WI38 (cell line): ENCODE measurements around the gene SMIM22.

Experiments used
- H3K4me3 ChIP-seq: 2 replicates; pipeline ENCODE4 v1.5.1; 2011; ENCODE audit warnings: low read depth, mild to moderate bottlenecking, control low read depth, low read length
- CTCF ChIP-seq: IDR thresholded peaks from 2 replicates; pipeline ENCODE4 v1.5.1; 2012; ENCODE audit warnings: low read depth, mild to moderate bottlenecking, control low read depth, low read length

Gene SMIM22

DNA sequence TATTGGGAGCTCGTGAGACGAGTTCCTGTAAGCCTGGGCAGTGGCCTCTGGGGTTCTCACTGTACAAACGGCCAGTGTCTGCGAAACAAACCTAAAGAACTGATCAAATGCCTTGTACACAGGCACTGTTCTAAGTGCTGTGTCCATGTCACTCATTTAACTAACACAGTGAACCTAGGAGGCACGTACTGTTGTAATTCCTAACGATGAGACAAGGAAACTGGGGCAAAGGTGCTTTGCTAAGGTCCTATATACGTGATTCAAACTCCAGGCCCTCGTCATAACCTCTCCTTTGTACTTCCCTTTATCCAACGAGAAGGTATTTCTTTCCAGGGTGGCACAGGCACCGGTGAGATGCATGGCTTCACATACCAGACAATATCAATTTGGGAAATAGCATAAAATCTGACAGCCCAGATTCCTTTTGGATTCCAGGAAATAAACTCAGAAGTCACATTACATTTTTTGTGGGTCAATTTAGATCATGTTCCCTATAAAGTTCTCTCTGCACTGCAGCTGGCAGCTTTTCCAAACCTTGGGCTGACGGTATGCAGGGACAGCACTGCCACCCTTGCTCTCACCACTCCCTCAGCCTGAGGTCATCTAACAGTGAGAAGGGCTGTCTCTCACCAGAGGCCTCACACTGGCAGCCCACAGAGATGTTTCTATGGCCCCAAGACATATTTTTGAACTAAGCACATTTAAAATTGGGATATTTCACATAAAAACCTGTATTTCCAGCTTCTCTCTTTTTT, 33.6 kb downstream of the SMIM22 start:
- no peak overlapping the region for H3K4me3 ChIP-seq
- TF ChIP-seq CTCF = no peak

GRCh38 chr16:4830408-4830807, 35.2 kb downstream of the SMIM22 start:
- TF ChIP-seq CTCF = no peak
- H3K4me3 ChIP-seq = no peak overlapping the region

DNA sequence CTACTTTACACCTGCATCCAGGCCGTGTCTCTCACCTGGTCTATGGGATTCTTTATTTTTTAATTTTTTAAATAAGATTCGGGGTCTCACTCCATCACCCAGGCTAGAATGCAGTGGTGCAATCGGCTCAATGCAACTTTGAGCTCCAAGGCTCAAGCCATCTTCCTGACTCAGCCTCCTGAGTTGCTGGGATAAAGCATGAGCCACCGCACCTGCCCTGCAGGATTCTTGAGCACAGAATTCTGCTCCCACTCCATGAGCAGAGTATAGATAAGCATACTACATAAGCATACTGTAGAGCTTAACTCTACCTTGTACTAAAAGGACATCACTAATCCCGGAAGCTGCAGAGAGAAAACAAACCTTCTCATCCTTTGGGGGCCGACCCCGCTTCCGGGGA, 36.4 kb downstream of the SMIM22 start:
- H3K4me3 ChIP-seq = no peak overlapping the region
- no peak for TF ChIP-seq CTCF

DNA sequence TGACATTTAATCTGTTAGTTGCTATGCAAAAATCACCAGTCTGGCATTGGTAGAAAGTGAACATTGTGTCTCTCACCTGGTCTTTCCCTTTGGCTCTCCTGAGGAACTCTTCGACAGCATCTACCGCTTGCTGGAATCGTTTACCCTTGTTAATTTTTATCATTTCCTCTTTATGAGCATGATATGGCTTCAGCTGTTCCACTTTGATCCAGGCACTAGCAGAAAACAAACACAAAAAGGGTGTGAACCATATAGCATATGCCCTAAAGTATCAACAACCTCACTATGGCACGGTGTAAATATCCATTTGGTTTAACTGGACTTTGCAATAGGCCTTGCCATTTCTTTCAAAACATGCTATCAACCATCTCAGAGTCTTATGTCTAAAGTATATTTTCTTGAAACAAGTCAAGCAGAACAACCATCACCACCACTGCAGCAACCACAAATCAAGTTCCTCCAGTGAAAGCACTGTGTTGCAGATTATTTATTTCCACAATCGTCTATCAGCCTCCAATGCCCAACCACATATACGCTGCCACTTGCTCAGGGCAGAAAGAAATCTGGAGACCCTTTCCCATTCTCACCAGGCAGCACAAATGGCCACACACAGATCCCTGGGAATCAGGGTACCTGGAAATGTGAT, 37.7 kb downstream of the SMIM22 start:
- no peak overlapping the region for H3K4me3 ChIP-seq
- TF ChIP-seq CTCF = no peak

DNA sequence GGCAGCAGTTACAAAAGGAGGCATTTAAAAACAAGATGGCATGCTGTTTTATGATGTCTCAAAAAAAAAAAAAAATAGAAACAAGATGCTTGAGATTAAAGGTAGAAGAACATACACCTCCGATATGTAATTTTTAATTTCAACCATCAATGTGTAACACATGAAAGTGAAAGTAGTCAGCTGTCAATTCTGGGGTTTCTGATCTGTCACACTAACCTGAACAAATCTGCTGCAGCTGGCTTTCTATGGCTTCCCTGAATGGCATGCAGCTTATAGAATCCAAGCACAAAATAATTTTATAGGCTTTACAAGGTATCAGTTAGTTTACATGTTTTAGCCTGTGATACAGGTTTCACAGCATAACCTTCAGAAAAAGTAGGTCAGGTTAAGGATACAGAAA, 38.4 kb downstream of the SMIM22 start:
- no peak for TF ChIP-seq CTCF
- no peak overlapping the region for H3K4me3 ChIP-seq

GRCh38 chr16:4836727-4837126, 41.6 kb downstream of the SMIM22 start:
- no peak for TF ChIP-seq CTCF
- no peak overlapping the region for H3K4me3 ChIP-seq

GRCh38 chr16:4837733-4838501, 42.7 kb downstream of the SMIM22 start:
- no peak for TF ChIP-seq CTCF
- no peak overlapping the region for H3K4me3 ChIP-seq
